ENCODE data around the gene KLHL8.
"Not testable (repeated sequence)": the region's sequence is repeated elsewhere in the genome, so short reads cannot be mapped to it uniquely, and the experiment has no call there.

Gene KLHL8

GRCh38 chr4:87179751-87180150 lies 40.7 kb downstream of the KLHL8 start:
- no peak for DNase-seq (ENCODE audit: low read depth)

GRCh38 chr4:87174672-87175071 lies 45.7 kb downstream of the KLHL8 start:
- no peak for DNase-seq (ENCODE audit: low read depth)

- DNase-seq (ENCODE audit: low read depth) = no peak
These were observed 48.5 kb downstream of the KLHL8 start for GRCh38 chr4:87171944-87172343.

GRCh38 chr4:87166296-87166854 lies 54.0 kb downstream of the KLHL8 start:
- DNase-seq (ENCODE audit: low read depth) = no peak

GRCh38 chr4:87165892-87166291 lies 54.5 kb downstream of the KLHL8 start:
- DNase-seq (ENCODE audit: low read depth) = no peak

- DNase-seq (ENCODE audit: low read depth) = no peak
These were observed 67.1 kb downstream of the KLHL8 start for GRCh38 chr4:87153078-87153870.

GRCh38 chr4:87152310-87153041 lies 67.9 kb downstream of the KLHL8 start:
- DNase-seq (ENCODE audit: low read depth) = no peak

GRCh38 chr4:87151730-87152129 lies 68.7 kb downstream of the KLHL8 start:
- DNase-seq (ENCODE audit: low read depth) = no peak

- DNase-seq (ENCODE audit: low read depth) = peak; percentile 34
These were observed 69.7 kb downstream of the KLHL8 start for GRCh38 chr4:87150498-87151261.

GRCh38 chr4:87147116-87147515 lies 73.3 kb downstream of the KLHL8 start:
- DNase-seq (ENCODE audit: low read depth) = no peak

- not testable (repeated sequence) for DNase-seq (ENCODE audit: low read depth)
These were observed 74.5 kb downstream of the KLHL8 start for GRCh38 chr4:87145934-87146333.

- DNase-seq (ENCODE audit: low read depth) = no peak
These were observed 76.1 kb downstream of the KLHL8 start for GRCh38 chr4:87144356-87144755.

GRCh38 chr4:87141428-87141827 lies 79.0 kb downstream of the KLHL8 start:
- DNase-seq (ENCODE audit: low read depth) = no peak

GRCh38 chr4:87134122-87134521 lies 86.3 kb downstream of the KLHL8 start:
- no peak for DNase-seq (ENCODE audit: low read depth)

GRCh38 chr4:87133183-87133582 lies 87.2 kb downstream of the KLHL8 start:
- no peak for DNase-seq (ENCODE audit: low read depth)

- DNase-seq (ENCODE audit: low read depth) = no peak
These were observed 88.4 kb downstream of the KLHL8 start for GRCh38 chr4:87132035-87132434.

GRCh38 chr4:87130985-87131703 lies 89.3 kb downstream of the KLHL8 start:
- no peak for DNase-seq (ENCODE audit: low read depth)

GRCh38 chr4:87129681-87130080 lies 90.7 kb downstream of the KLHL8 start:
- DNase-seq (ENCODE audit: low read depth) = no peak

GRCh38 chr4:87128006-87128705 lies 92.3 kb downstream of the KLHL8 start:
- no peak for DNase-seq (ENCODE audit: low read depth)

GRCh38 chr4:87126056-87126455 lies 94.4 kb downstream of the KLHL8 start:
- DNase-seq (ENCODE audit: low read depth) = no peak

GRCh38 chr4:87122252-87122651 lies 98.2 kb downstream of the KLHL8 start:
- DNase-seq (ENCODE audit: low read depth) = no peak
